A673 (cell line): ENCODE data around the gene CLMP. TPM values are rescaled to one million over a fixed set of nuclear protein-coding genes. Genes with fewer than 3 reads are reported as not detected.

Experiments
- BruUV-seq: library from RNA; stranded (reverse); fragments of 400-500 nt; replicated peaks from 2 replicates; lab custom pipeline; 2021; lab: Mats Ljungman, UMichigan
- CTCF ChIA-PET: fragments of 300-600 bp; sonication (Branson Sonifier 250); formaldehyde crosslinking; loops from one replicate; lab custom pipeline; 2022; ENCODE audit warnings: antibody characterized with exemption; lab: Charles Lee
- POLR2A ChIA-PET: fragments of 300-600 bp; sonication (Branson Sonifier 250); formaldehyde crosslinking; loops from one replicate; lab custom pipeline; 2022; ENCODE audit warnings: antibody characterized with exemption; ENCODE audit not compliant: low non-redundant PET; lab: Charles Lee
- DNase-seq: peaks from one replicate; pipeline ENCODE4 v3.0.0-alpha.2; 2015; ENCODE audit warnings: low spot score
- H3K27ac ChIP-seq: fragments of 200-600 bp; sonication (generic); 2 replicates; pipeline ENCODE4 v1.5.1; 2016; ENCODE audit warnings: mixed run types, low read depth, mild to moderate bottlenecking, mixed read lengths, antibody characterized with exemption, low read length; ENCODE audit not compliant: poor library complexity, severe bottlenecking
- H3K27me3 ChIP-seq: fragments of 200-600 bp; sonication (generic); replicated peaks from 2 replicates; pipeline ENCODE4 v1.6.1; 2017; ENCODE audit warnings: mixed run types, low read depth, mild to moderate bottlenecking, mixed read lengths, antibody characterized with exemption, low read length; ENCODE audit not compliant: insufficient read depth, poor library complexity
- H3K36me3 ChIP-seq: fragments of 200-600 bp; sonication (generic); 2 replicates; pipeline ENCODE4 v1.6.1; 2016; ENCODE audit warnings: mixed run types, mild to moderate bottlenecking, mixed read lengths, antibody characterized with exemption, low read length; ENCODE audit not compliant: insufficient read depth, poor library complexity, severe bottlenecking
- H3K4me1 ChIP-seq: fragments of 200-600 bp; sonication (generic); 2 replicates; pipeline ENCODE4 v1.6.1; 2017; ENCODE audit warnings: mixed run types, mild to moderate bottlenecking, mixed read lengths, antibody characterized with exemption, low read length; ENCODE audit not compliant: insufficient read depth, poor library complexity, severe bottlenecking
- H3K4me3 ChIP-seq: fragments of 200-600 bp; sonication (generic); 2 replicates; pipeline ENCODE4 v1.5.1; 2016; ENCODE audit warnings: low read depth, mixed run types, mild to moderate bottlenecking, mixed read lengths, low read length; ENCODE audit not compliant: poor library complexity, severe bottlenecking
- H3K9me3 ChIP-seq: fragments of 200-600 bp; sonication (generic); 2 replicates; pipeline ENCODE4 v1.6.1; 2016; ENCODE audit warnings: mixed run types, low read depth, mild to moderate bottlenecking, mixed read lengths, antibody characterized with exemption, low read length; ENCODE audit not compliant: poor library complexity, severe bottlenecking
- CTCF ChIP-seq: fragments of 300-800, 200-600 bp; sonication (generic); conservative IDR thresholded peaks from 2 replicates; pipeline ENCODE4 v1.5.1; 2017; ENCODE audit warnings: low read depth, mild to moderate bottlenecking, antibody characterized with exemption, low read length, moderate library complexity, mixed read lengths
- EZH2 ChIP-seq: fragments of 200-600 bp; sonication (generic); IDR thresholded peaks from 2 replicates; pipeline ENCODE4 v1.6.1; 2017; ENCODE audit warnings: borderline replicate concordance, low read depth, mild to moderate bottlenecking, mixed read lengths, antibody characterized with exemption, low read length; ENCODE audit not compliant: poor library complexity, severe bottlenecking
- intact Hi-C: fragments of 100-400 bp; cut with micrococcal nuclease; formaldehyde crosslinking; loops from one replicate; pipeline ENCODE4 v1.10.0; 2022; ENCODE audit not compliant: unreplicated experiment
- total RNA-seq: library from RNA; stranded (reverse); gene quantifications from 2 replicates; pipeline ENCODE4 v1.2.3, GENCODE V29; 2021

CLMP gene
- total RNA-seq, 1 experiment from 2014 or later = 62.6 TPM

- Histone ChIP-seq H3K4me3 (no peak overlapping the region), H3K27ac (no peak overlapping the region), H3K36me3 (peaks cover 20% of the 10 kb centered on the region), H3K27me3 (no peaks in the 10 kb centered on the region), H3K9me3 (no peaks in the 10 kb centered on the region), H3K4me1 (no peaks in the 10 kb centered on the region)
- BruUV-seq = no TSS peak
- intact Hi-C loops = no loop called here
- DNase-seq = no peak
- POLR2A ChIA-PET = no interaction called here
- CTCF ChIA-PET = no interaction called here
- no peak for TF ChIP-seq EZH2
- TF ChIP-seq CTCF = no peak
These were observed 143.9 kb downstream of the CLMP start for GRCh38 chr11:123051146-123051545.

GRCh38 chr11:123047947-123048293 is 147.1 kb downstream of the CLMP start:
- ChIA-PET CTCF (no interaction called here), POLR2A (no interaction called here)
- intact Hi-C loops = no loop called here
- BruUV-seq = no TSS peak
- H3K4me1 ChIP-seq = no peaks in the 10 kb centered on the region
- H3K27ac ChIP-seq = no peak overlapping the region
- no peaks in the 10 kb centered on the region for H3K9me3 ChIP-seq
- no peak for DNase-seq
- H3K27me3 ChIP-seq = no peaks in the 10 kb centered on the region
- TF ChIP-seq CTCF = no peak
- no peaks in the 10 kb centered on the region for H3K36me3 ChIP-seq
- H3K4me3 ChIP-seq = no peak overlapping the region

- intact Hi-C loops = no loop called here
- H3K36me3 ChIP-seq = no peaks in the 10 kb centered on the region
- H3K9me3 ChIP-seq = no peaks in the 10 kb centered on the region
- POLR2A ChIA-PET = interaction anchor here (0.7 kb wide), 1 partner anchor 1906 kb away, joined by 4 read pairs; the partner anchor contains the start of gene CCDC15
- CTCF ChIA-PET = no interaction called here
- TF ChIP-seq EZH2 (no peak), CTCF (no peak)
- H3K4me1 ChIP-seq = no peaks in the 10 kb centered on the region
- no peaks in the 10 kb centered on the region for H3K27me3 ChIP-seq
- no TSS peak for BruUV-seq
- no peak overlapping the region for H3K27ac ChIP-seq
- H3K4me3 ChIP-seq = no peak overlapping the region
- DNase-seq = no peak
These were observed 147.6 kb downstream of the CLMP start for GRCh38 chr11:123047266-123047946.
